ENCODE results near the gene TBC1D1.
"Not testable (repeated sequence)": the region's sequence is repeated elsewhere in the genome, so short reads cannot be mapped to it uniquely, and the experiment has no call there.

The TBC1D1 gene

GRCh38 chr4:37922328-37922727, 31.4 kb downstream of the TBC1D1 start:
- H3K36me3 ChIP-seq (ENCODE audit: control insufficient read depth in 2 of 2, insufficient read depth in 1 of 2, low read length in 2 of 2): no peaks in the 10 kb centered on the region
- TF ChIP-seq EGR2 (tag by site-specific recombination; IDR thresholded peaks at IDR 0.05; ENCODE audit: low read depth): 0 out of 2 replicates have a peak, but pooled peaks have one; percentile 18
- no peak for TF ChIP-seq ZBTB21 (tag by site-specific recombination; IDR thresholded peaks at IDR 0.05)
- no peak for TF ChIP-seq ZFHX2 (tag by site-specific recombination; conservative IDR thresholded peaks at IDR 0.05)
- no peak for TF ChIP-seq ZNF169 (tag by site-specific recombination; IDR thresholded peaks at IDR 0.05)
- no peak overlapping the region for H3K27ac ChIP-seq (ENCODE audit: extremely low read depth, low read depth, low read length)
- H3K4me3 ChIP-seq (ENCODE audit: low read depth, low read length): no peak overlapping the region
- no peaks in the 10 kb centered on the region for H3K9me3 ChIP-seq (ENCODE audit: control insufficient read depth, insufficient read depth, low read depth, low read length)
- CTCF ChIA-PET: interaction anchor here (0.6 kb wide), 1 partner anchor 91 kb away, joined by 3 read pairs; no protein-coding TSS in a partner anchor
- POLR2A ChIA-PET: no interaction called here
- no peaks in the 10 kb centered on the region for H3K4me1 ChIP-seq (ENCODE audit: control insufficient read depth, insufficient read depth, low read length)

- H3K4me1 ChIP-seq (ENCODE audit: control insufficient read depth, insufficient read depth, low read length); H3K36me3 ChIP-seq (ENCODE audit: control insufficient read depth in 2 of 2, insufficient read depth in 1 of 2, low read length in 2 of 2); H3K9me3 ChIP-seq (ENCODE audit: control insufficient read depth, insufficient read depth, low read depth, low read length); POLR2A ChIA-PET; H3K4me3 ChIP-seq (ENCODE audit: low read depth, low read length); H3K27ac ChIP-seq (ENCODE audit: extremely low read depth, low read depth, low read length); CTCF ChIA-PET: not testable (repeated sequence)
- TF ChIP-seq ZNF146 (tag by site-specific recombination; IDR thresholded peaks at IDR 0.05) (peak; percentile 98), ZNF580 (tag by site-specific recombination; IDR thresholded peaks at IDR 0.05) (peak; percentile 83)
These were observed 32.2 kb downstream of the TBC1D1 start for GRCh38 chr4:37923089-37923488.

- TF ChIP-seq ZBTB17 (tag by site-specific recombination; IDR thresholded peaks at IDR 0.05): no peak
- no peak for TF ChIP-seq KLF17 (tag by site-specific recombination; IDR thresholded peaks at IDR 0.05)
- no peak for TF ChIP-seq GLI2 (tag by site-specific recombination; IDR thresholded peaks at IDR 0.05; ENCODE audit: borderline replicate concordance, low read depth)
- TF ChIP-seq REST (tag by site-specific recombination; IDR thresholded peaks at IDR 0.05): no peak
- no peak for TF ChIP-seq ZBTB21 (tag by site-specific recombination; IDR thresholded peaks at IDR 0.05)
- TF ChIP-seq GLI4 (tag by site-specific recombination; IDR thresholded peaks at IDR 0.05): no peak
- TF ChIP-seq ZNF157 (tag by site-specific recombination; IDR thresholded peaks at IDR 0.05): no peak
- no peak for TF ChIP-seq ZNF670 (tag by site-specific recombination; IDR thresholded peaks at IDR 0.05; ENCODE audit: low read depth)
- no peak for TF ChIP-seq BCL11A (tag by site-specific recombination; IDR thresholded peaks at IDR 0.05; ENCODE audit: low read depth)
- CTCF ChIA-PET: no interaction called here
- Histone ChIP-seq H3K4me1 (ENCODE audit: control insufficient read depth, insufficient read depth, low read length) (0 out of 2 replicates have a peak, but pooled peaks cover 3% of the 10 kb centered on the region), H3K36me3 (ENCODE audit: control insufficient read depth in 2 of 2, insufficient read depth in 1 of 2, low read length in 2 of 2) (no peaks in the 10 kb centered on the region), H3K27ac (ENCODE audit: extremely low read depth, low read depth, low read length) (no peak overlapping the region), H3K4me3 (ENCODE audit: low read depth, low read length) (no peak overlapping the region), H3K9me3 (ENCODE audit: control insufficient read depth, insufficient read depth, low read depth, low read length) (no peaks in the 10 kb centered on the region)
- POLR2A ChIA-PET: no interaction called here
These were observed 34.1 kb downstream of the TBC1D1 start for GRCh38 chr4:37924946-37925345.

GRCh38 chr4:37927434-37927833, 36.5 kb downstream of the TBC1D1 start:
- no peaks in the 10 kb centered on the region for H3K36me3 ChIP-seq (ENCODE audit: control insufficient read depth in 2 of 2, insufficient read depth in 1 of 2, low read length in 2 of 2)
- no peaks in the 10 kb centered on the region for H3K9me3 ChIP-seq (ENCODE audit: control insufficient read depth, insufficient read depth, low read depth, low read length)
- no peak for TF ChIP-seq HOXA7 (CRISPR knock-in tag; IDR thresholded peaks at IDR 0.05; ENCODE audit: borderline replicate concordance)
- TF ChIP-seq ZNF138 (tag by site-specific recombination; IDR thresholded peaks at IDR 0.05; ENCODE audit: borderline replicate concordance): no peak
- TF ChIP-seq ZNF223 (tag by site-specific recombination; IDR thresholded peaks at IDR 0.05): no peak
- TF ChIP-seq MEIS1 (CRISPR knock-in tag; IDR thresholded peaks at IDR 0.05; ENCODE audit: borderline replicate concordance): no peak
- TF ChIP-seq ZNF561 (tag by site-specific recombination; IDR thresholded peaks at IDR 0.05; ENCODE audit: borderline replicate concordance): no peak
- no peak for TF ChIP-seq ZNF132 (tag by site-specific recombination; IDR thresholded peaks at IDR 0.05; ENCODE audit: borderline replicate concordance)
- no peak for TF ChIP-seq ZNF76 (tag by site-specific recombination; IDR thresholded peaks at IDR 0.05; ENCODE audit: borderline replicate concordance, low read depth)
- no peak for TF ChIP-seq ZNF292 (tag by site-specific recombination; IDR thresholded peaks at IDR 0.05; ENCODE audit: borderline replicate concordance, low read depth)
- no peak for TF ChIP-seq ZNF645 (tag by site-specific recombination; IDR thresholded peaks at IDR 0.05)
- H3K27ac ChIP-seq (ENCODE audit: extremely low read depth, low read depth, low read length): no peak overlapping the region
- H3K4me1 ChIP-seq (ENCODE audit: control insufficient read depth, insufficient read depth, low read length): peaks cover 5% of the 10 kb centered on the region; the same call in 1 of the 2 replicates
- CTCF ChIA-PET: no interaction called here
- POLR2A ChIA-PET: no interaction called here
- H3K4me3 ChIP-seq (ENCODE audit: low read depth, low read length): no peak overlapping the region
